ENCODE results near the gene C22orf42.

Gene C22orf42

DNA sequence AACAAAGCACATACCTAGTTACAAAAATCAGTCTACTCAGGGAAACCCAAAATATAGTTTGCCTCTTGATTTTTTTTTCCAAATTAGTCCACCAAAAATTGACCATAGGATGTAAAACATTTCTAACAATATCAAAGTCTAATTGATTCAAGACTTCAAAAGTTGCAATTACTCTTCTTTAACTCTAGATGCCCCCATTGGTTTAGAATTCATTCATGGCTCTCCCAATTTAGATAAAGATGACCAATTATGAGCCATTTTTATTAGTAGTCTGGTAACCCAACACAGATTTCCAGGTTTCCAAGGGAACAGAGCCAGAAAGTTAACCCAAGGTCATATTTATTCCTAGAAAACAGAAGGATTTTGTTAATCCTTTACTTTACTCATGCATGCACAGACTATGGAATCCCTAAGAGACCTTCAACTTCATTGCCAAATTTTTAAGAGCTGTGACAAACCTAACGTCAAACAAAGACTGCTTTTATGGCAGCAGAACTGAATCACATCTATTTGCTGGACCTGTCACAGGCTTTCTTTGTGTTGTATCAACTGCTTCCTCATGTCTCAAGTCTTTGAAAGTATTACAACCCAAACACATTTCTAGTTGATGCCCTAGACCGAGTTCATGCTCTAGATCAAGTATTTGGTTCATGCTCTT is 55.3 kb downstream of the C22orf42 start:
- TF ChIP-seq, protein P1, sequence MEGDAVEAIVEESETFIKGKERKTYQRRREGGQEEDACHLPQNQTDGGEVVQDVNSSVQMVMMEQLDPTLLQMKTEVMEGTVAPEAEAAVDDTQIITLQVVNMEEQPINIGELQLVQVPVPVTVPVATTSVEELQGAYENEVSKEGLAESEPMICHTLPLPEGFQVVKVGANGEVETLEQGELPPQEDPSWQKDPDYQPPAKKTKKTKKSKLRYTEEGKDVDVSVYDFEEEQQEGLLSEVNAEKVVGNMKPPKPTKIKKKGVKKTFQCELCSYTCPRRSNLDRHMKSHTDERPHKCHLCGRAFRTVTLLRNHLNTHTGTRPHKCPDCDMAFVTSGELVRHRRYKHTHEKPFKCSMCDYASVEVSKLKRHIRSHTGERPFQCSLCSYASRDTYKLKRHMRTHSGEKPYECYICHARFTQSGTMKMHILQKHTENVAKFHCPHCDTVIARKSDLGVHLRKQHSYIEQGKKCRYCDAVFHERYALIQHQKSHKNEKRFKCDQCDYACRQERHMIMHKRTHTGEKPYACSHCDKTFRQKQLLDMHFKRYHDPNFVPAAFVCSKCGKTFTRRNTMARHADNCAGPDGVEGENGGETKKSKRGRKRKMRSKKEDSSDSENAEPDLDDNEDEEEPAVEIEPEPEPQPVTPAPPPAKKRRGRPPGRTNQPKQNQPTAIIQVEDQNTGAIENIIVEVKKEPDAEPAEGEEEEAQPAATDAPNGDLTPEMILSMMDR (IDR thresholded peaks at IDR 0.05; ENCODE audit: extremely low read depth, missing control alignments) = no peak
- no peak for DNase-seq (ENCODE audit: low spot score)

GRCh38 chr22:32100711-32101110 is 58.4 kb downstream of the C22orf42 start:
- DNase-seq (ENCODE audit: low spot score) = no peak
- TF ChIP-seq, protein P1 (IDR thresholded peaks at IDR 0.05; ENCODE audit: extremely low read depth, missing control alignments) = no peak

Data from GM20000 (cell line).